GM12873 (cell line): ENCODE data around the gene OR2T2.
"Not testable (repeated sequence)": the region's sequence is repeated elsewhere in the genome, so short reads cannot be mapped to it uniquely, and the experiment has no call there.

Experiments used
- CTCF ChIP-seq: IDR thresholded peaks from 2 replicates; pipeline ENCODE4 v1.5.1; 2012; ENCODE audit warnings: low read depth, mild to moderate bottlenecking, moderate library complexity, low read length, control low read depth; ENCODE audit not compliant: insufficient read depth; ENCODE audit errors: missing control alignments

Gene OR2T2

GRCh38 chr1:248471154-248471553 is 25.7 kb downstream of the OR2T2 start:
- TF ChIP-seq CTCF, result no peak

- TF ChIP-seq CTCF, result not testable (repeated sequence)
Observed at GRCh38 chr1:248473051-248473450, 27.6 kb downstream of the OR2T2 start, which contains the start of gene OR2T3. TSS of gene OR2T3 (plus strand) at chr1:248473351. CDS start at chr1:248473351, 0 bp downstream.

- not testable (repeated sequence) for TF ChIP-seq CTCF
Observed at GRCh38 chr1:248488289-248488688, 42.9 kb downstream of the OR2T2 start, which contains the start of gene OR2T5. TSS of gene OR2T5 (plus strand) at chr1:248488589. CDS start at chr1:248488589, 0 bp downstream.
